NCI-H748 treated with DMSO at 0.1 percent for 48 hours (cell line): ENCODE data around the gene ZDHHC14.

Experiments
- DNase-seq: peaks from one replicate; lab custom pipeline; 2025; lab: John Stamatoyannopoulos, UW

ZDHHC14 gene

DNA sequence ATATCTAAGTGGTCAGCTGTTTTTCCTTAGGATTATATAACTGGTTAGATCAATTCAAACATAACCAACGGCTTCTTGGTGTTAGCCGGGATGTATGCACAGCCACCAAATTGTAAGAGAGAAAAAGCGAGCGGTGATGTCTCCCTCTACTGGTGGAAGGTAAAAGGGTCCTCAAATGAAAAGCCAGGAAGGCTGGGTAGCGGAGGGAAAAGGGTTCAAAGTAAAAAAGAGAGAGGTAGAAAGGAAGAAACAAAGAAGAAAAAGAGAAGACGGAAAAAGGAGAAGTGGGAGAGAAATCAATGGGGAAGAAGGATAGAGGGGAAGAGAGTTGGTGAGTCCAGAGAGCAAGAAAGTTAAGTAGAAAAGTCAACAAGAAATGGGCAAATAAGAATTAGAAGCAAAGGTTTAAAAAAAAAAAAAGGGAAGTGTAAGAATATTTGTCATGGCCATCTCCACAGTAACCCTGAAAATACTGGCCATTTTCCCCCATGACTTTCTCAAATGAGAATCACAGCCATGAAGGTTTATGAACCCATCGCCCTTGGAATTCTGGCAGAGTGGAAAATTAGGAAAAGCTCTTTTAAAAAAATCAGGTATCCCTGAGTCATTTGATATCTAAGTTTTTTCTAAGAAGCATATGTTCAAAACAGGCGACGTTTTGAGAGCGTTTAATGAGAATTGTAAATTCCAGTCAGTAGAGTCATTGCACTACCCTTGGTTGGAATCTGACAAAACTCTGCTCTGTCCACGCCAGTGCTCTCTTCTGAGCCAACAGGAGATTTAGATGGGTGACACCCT, 286.4 kb downstream of the ZDHHC14 start:
- DNase-seq = peak; percentile 67

DNA sequence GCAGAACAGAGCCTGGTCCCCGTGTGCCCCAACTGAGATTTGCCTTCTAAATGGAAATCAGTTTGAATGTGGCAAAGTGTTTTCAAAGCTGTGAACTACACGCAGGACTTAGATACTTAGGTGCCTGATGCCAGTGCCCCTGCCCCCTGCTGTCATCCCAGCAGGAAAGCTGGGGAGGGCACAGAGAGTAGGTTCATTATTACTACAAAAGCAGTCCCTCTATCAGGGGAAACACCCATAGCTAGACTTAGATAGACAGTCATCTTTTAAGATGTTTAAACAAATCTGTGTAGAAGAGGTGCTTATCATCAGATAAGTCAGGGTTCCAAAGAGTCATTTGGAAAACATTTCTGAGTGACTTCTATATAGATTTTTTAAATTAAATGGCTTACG, 287.0 kb downstream of the ZDHHC14 start:
- DNase-seq = no peak

DNA sequence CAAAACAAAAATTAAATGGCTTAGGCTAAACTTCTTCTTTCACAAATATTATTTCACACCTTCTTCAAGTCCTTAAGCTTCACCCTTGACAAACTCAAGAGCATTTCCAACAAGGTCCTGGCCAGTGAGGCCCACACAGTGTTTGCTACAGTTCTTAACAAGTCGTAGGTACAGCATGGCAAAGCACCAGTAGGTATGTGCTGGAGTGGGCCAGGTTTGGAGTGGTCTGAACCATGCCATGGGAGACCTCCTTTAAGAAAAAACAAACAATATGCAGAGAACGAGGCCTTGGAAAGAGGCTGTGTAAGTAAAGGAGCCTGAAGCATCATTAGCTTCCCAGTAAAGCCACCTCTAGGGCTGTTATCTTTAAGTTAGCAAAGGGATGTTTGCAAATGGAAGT, 287.7 kb downstream of the ZDHHC14 start:
- no peak for DNase-seq

DNA sequence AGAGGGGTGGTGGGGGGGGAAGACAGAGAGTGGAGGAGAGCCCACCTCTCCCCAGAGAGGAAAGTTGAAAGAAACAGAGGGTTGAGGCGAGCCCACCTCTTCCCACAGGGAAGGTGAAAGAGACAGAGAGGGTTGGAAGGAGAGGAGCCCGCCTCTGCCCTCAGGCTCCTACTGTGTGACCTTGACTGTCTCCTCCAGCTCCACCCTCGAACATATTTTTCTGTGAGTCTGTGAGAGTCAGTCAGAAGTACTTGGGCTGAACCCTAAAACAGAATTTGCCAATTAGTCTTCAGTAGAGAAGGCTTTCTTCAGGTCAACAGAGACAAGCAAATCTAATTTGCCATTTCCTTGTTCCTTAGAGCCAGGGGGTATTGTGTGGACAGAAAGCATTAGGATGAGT, 288.3 kb downstream of the ZDHHC14 start:
- no peak for DNase-seq

DNA sequence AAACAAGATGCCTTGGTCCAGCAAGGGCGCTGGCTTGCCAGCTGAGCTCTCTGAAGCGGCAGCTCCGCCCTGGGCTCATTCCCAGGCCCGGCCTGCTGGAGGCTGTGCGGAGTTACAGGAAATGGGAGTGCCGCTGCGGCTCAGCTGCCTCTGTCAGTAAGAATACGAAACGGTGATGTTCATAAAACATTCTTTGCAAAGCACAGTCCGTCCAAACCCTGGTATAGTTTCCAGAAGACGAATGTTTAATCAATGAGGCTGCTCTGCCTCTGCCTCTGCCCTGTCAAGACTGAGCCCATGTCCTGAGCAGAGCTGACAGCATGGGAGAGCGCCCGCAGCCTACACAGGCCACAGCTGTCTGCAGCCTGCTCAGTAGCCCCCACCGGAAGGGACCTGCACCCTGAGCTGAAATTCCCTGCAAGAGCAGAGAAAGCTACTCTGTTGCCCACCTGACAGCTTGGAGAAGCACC, 288.8 kb downstream of the ZDHHC14 start:
- peak; percentile 13 for DNase-seq

DNA sequence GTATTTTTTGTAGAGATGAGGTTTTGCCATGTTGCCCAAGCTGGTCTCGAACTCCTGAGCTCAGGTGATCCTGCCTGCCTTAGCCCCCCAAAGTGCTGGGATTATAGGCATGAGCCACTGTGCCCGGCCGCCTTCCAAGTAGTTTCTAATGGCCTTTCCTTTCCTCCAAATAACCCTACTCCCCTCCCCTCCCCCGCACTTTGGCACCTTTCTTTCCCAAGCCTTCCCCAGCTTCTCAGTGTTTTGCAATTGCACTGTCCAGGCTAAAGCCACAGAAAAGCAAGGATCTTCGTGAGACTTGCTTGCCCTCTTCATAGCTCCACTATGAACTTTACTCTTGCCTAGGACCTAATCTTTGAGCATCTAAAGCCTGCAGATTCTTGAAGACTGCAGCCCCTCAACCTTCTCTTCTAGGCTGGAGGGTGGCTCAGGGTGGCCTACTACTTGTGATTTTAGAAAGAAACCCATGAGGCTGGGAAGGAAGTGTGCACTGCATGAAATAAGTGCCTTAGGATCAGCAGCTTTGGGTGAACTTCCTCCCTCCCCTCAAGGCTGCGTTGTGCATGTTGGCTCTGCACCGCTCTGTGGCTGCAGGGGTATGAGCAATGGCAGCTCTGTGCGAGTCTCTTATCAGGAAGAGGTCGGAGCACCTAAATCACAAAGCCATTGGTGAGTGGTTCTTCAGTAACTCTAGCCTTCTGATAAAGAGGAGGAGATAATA, 289.6 kb downstream of the ZDHHC14 start:
- no peak for DNase-seq

DNA sequence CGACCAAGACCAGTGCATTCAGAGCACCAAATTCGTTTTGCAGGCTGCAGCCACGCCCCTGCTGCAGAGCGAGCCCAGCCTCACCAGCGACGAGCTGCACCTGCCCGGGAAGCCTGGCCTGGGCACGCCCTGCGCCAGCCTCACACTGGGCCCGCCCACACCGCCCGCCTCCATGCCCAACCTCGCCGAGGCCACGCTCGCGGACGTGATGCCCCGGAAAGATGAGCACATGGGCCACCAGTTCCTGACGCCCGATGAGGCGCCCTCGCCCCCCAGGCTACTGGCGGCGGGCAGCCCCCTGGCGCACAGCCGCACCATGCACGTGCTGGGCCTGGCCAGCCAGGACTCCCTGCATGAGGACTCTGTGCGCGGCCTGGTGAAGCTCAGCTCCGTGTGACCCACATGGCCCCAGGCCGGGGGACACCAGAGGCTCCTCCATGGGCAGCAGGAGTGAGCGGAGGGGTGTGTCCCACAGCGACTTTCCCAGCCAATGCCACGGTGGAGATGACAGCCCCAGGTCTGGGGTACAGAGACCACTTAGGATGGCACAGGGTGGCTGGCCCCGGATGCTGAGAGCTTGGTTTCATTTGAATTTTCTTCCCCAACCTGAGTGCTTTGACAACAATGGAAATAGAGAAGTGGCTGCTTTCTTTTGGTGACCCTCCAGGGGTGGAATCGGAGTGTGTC, 291.9 kb downstream of the ZDHHC14 start:
- peak; percentile 18 for DNase-seq

DNA sequence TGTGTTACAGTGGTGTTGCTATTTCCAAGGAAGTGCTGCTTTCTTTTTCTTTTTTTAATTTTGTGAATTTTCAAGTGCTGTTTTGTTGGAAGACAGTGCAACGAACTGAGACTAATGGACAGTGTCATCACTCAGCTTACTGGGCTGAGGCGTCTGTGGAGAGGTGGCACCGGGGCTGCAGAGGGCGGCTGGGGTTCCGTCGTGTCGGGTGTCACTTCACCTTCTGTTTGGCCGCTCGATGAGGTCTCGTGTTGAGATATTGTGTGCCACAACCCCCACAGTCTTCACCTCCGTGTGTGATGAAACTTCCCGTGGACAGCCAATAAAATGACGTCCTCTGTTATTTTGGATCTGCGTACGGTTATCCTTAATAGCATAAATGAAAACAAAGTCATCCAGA, 292.6 kb downstream of the ZDHHC14 start:
- DNase-seq = no peak

DNA sequence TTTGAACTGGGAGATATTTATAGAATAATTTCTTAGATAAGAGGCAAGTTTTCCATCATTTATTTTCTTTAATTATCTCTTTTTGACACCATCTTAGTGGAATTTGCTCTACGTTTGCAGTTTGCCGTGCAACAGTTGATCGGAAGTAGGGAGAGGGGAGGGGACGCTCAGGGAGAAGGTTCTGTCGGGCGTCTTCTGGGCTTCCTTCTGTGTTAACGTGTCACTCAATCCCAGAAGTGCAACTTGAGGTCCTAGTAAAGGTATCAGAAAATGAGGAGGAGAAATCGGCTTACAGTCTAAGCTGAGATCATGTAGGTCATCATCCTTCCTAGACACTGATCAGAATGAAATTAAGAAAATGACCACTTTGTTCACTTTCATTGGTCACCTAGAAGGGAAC, 293.1 kb downstream of the ZDHHC14 start:
- DNase-seq = no peak

DNA sequence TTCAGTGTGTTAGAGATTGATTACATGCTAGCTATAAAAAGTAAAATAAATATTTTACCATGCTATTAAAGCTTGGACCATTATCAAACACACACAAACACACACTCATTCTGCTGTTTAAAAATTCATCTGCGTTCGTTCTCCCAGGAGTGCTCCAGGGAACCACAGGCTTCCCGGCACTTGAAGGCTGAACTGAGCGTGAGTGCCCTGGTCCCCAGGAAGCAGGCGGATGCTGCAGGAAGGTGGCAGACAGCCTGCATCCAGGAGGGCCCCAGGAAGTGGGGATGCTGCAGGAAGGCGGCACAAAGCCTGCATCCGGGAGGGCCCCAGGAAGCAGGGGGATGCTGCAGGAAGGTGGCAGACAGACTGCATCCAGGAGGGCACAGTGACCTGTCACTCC, 294.8 kb downstream of the ZDHHC14 start:
- DNase-seq = no peak

DNA sequence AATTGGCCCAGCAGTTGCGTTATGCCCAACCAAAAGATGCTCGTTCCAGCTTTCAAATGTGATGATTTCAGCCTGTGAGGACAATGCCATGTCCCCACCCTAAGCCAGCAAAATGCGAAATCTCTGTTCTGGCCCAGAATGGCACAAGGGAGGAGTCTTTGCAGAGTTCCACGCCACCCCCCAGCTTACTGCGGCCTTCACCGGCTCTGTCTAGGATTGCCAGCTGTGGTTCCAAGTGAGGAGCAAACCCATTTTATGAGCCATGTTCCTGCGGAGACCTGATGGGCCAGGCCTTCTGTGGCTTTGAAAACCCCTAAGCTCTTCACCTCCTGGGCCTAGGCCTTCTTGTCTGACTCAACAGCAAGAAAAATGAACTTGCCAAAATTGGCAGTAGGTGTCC, 295.3 kb downstream of the ZDHHC14 start:
- DNase-seq = no peak

DNA sequence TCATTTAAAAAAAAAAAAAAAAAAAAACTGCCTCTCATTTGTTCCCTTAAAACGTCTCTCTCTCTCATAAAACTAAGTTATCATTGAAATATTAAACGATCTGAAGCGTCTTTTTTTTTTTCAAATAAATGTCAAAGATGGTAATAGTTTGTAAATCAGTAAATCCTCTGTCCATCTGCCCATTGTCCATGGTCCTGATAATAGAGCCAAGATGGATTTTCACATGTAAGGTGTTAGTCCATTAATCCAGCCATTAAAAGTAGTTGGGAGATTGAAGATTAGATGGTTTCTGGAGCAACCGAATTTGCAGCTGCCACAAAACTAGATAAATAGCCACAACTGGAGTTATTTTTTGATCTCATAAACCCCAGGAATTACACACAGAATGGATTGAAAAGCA, 296.2 kb downstream of the ZDHHC14 start:
- DNase-seq = no peak

DNA sequence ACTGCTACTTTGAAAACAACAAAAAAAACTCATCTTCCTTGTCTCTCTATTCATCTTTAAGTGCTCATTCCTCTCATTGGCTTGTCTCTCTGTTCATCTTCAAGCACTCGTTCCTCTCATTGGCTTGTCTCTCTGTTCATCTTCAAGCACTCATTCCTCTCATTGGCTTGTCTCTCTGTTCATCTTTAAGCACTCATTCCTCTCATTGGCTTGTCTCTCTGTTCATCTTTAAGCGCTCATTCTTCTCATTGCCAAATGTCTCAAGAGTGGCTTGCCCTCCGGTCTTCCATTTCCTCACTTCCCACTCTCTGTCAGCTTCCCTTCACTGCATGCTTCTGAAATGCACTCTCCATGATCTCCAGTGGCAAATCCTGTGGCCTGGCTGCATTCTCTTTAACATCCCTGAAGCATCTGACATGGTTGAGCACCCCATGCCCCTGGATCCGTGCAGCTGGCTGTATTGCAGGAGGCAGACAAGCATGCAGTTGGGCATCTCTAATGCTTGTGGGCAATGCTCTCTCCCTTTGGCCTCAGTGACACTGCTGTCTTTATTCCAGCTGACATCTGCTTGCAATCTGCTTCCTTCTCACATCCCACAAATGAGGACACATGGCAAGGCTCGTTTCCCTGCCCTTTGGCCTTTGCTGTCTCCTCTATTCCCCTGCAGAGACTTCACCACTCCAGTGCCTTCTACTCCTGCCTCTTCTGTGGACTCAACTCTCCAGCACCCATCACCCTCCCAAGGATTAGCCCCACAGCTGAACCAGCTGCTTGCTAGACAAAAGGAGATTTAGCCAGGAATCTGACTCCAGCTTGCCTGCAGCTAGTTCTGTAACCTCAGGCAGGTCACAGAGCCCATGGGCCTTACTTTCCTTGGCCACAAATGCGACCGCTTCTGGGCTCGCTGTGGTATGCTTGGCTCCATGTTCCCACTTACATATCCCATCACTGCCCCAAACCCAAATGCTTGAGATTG, 298.9 kb downstream of the ZDHHC14 start:
- no peak for DNase-seq

DNA sequence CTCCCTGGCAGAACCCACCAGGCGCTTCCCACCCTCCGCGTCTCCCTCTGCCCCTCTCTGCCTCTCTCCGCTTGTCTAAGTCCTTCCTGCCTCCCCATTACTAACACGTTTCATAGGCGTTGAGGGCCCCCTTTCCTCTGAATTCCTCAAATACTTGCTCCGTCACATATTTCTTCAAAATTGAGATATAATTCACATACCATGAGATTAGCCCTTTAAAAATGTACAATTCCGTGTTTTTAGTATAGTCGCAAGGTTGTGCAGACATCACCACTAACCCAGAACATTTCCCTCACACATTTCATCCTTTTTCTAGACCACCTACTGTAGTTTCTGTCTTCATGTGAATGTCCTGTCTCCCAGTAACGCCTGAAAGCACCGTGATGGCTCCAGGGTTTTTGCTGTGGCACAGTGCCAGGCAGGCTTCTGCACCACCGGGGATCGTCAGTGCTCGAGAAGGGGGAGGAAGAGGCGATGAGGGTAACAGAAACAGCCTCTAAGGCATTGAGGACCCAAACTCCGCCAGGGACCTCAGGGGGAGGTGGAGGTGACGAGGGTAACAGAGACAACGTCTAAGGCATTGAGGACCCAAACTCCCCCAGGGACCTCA, 300.2 kb downstream of the ZDHHC14 start:
- DNase-seq = no peak

DNA sequence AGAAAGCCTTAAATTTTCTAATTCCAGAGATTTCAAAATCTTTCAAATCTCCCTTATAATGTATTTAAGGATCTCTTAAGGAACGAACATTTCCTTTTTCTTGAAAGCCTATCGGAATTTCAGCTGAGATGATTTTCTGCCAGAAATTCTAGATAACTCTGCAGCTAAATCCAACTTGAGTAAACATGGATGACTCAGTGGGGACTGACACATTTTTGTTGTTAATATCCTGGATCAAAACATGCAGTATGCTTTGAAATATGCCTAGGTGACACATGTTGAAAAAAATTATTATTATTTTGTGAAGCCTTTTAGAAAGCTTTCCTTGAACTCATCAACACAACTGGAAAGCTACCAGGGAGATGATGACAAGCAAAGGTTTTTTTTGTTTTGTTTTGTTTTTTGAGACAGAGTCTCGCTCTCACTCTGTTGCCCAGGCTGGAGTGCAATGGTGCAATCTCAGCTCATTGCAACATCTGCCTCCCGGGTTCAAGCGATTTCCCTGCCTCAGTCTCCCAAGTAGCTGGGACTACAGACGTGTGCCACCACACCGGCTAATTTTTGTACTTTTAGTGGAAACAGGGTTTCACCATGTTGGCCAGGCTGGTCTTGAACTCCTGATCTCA, 302.0 kb downstream of the ZDHHC14 start:
- DNase-seq = no peak

DNA sequence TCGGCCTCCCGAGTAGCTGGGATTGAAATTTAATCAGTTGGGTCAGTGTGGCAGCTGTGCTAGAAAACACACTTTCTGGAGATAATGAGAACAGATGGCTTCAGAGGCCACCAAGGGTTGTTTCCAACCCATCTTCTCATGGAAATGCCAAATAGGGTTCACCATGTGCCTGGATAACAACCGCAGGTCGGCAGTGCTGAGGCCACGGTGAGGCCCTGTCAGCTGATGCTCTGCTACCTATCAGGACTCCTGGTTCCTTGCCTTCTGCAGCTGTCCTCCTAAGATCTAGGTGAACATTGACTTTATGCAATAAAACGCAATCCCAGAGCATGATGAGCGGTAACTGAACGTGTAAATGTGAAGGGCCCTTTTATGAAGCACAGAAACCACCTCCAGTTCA, 302.7 kb downstream of the ZDHHC14 start:
- no peak for DNase-seq

DNA sequence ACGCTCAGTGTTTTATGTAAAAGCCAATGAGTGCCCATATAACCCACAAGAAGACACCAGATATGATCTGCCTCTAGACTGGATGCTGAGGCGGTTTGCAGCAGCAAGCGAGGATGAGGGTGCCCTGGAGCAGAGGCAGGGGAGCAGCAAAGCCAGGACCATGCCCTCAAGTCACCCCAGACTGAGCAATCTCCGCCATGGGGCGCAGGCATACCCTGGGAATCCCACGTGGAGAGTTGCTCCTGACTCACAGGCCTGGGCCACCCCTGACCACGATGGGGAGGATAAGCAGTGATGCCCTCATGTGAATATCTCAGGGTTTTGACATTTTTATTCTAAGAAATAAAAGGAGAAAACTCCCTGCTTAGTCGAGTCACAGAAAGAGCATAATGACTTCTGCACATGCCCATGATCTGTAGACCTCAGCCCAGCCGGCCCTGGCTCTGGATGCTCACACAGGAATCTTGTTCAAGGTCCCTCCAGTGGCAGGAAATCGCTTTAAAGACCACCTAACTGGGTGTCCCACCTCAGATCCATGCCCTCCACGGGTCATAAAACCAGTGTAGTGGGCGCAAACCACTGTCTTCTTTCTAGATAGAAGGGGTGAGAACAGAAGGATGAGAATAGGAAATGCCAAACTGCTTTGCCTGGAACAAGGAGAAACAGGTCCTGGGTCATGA, 303.8 kb downstream of the ZDHHC14 start:
- DNase-seq = no peak

DNA sequence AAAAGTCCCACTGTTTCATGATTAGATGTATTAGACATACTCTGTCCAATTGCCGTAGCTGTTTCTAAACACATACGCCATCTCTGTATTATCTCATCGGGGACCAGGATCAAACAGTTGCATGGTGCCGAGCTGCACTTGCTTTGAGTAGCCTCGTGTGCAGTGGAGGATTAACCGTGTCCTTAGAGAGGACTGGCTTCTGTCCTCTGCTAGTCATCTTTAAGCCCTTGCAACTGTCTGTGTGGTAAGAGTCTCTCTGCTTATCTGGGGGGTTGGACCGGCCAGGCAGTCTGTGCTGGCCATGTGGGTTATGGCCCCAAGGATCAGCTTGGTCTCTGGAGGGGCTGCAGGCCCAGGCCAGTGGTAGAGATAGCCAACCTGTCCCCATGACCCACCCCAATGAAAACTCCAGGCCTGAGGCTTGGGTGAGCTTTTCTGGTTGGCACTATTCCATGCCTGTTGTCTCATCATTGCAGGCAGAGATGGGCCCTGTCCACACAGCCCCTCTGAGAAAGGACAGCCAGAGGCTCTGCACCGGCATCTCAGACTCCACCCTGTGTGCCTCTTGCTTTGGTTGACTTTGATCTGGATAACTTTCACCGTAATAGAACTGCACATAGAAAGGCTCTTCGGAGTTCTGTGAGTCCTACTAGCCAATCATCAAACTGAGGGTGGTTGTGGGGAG, 304.7 kb downstream of the ZDHHC14 start:
- DNase-seq = no peak

DNA sequence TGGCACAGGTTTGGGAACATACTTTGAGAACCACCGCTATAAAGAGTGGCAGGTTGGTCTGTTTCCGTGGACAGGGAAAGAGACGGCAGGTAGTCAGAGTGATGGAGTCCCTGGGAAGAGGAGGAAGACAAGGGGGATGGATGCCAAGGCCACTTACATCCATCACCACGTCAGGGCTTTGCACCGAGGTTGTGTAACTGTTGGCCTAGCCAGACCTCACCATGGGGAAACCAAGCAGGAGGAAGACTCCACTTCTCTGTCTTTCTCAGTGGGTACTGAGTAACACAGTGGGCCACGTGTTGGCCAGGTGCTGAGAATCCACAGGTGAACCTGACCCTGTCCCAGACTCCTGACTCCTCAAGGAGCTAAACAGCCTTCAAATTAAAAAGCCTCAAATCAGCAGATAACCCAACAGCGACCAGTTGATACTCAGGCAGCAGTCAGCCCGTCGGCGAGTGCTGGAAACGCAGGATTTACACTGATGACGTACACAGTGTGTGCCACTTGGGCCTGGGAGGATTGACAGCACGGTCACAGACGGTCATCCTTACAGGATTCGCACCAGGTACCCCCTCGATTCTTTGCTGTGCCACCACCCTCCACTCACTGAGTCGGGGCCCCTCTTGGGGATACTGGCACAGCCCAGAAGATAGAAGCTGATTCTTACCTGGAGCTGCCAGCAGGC, 307.4 kb downstream of the ZDHHC14 start:
- DNase-seq = no peak
